LNCaP clone FGC (cell line): ENCODE measurements around the gene GNG8.

ENCODE experiments used
- DNase-seq: peaks from one replicate; pipeline ENCODE4 v3.0.0-alpha.2; 2011; ENCODE audit warnings: low read depth
- H3K4me3 ChIP-seq: 2 replicates; pipeline ENCODE4 v1.5.1; 2011; ENCODE audit warnings: mild to moderate bottlenecking, low read depth, low read length, control low read depth
- TF ChIP-seq, protein P1 (sequence below): IDR thresholded peaks from 2 replicates; pipeline ENCODE4 v1.5.1; 2012; ENCODE audit warnings: mild to moderate bottlenecking; ENCODE audit not compliant: control insufficient read depth, insufficient read depth; ENCODE audit errors: extremely low read depth

GNG8 gene

DNA sequence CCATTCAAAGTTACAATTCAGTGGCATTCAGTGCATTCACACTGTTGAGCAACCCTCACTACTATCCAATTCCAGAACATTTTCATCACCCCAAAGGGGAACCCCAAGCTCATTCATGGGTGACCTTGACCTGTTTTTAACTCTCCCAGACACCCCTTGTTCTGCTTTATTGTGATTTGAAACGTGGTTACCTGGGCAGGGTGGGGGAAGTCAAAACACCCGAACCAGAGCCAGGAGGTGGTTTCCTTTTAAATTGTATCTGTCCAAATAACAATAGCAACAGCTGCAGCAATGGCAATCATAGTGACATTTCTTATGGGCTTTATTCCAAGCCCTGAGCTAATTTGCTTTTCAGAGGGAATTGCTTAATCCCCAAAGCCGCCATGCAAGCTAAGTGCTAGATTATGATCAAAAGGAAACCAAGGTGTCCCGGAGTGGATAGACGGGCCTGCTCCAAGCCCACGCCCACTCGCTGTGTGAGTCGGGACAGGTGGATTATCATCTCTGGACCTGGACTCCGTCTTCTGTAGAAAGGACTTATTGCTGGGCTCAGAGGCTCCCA lies 17.3 kb downstream of the GNG8 start:
- peak; percentile 35 for DNase-seq
- TF ChIP-seq, protein P1, sequence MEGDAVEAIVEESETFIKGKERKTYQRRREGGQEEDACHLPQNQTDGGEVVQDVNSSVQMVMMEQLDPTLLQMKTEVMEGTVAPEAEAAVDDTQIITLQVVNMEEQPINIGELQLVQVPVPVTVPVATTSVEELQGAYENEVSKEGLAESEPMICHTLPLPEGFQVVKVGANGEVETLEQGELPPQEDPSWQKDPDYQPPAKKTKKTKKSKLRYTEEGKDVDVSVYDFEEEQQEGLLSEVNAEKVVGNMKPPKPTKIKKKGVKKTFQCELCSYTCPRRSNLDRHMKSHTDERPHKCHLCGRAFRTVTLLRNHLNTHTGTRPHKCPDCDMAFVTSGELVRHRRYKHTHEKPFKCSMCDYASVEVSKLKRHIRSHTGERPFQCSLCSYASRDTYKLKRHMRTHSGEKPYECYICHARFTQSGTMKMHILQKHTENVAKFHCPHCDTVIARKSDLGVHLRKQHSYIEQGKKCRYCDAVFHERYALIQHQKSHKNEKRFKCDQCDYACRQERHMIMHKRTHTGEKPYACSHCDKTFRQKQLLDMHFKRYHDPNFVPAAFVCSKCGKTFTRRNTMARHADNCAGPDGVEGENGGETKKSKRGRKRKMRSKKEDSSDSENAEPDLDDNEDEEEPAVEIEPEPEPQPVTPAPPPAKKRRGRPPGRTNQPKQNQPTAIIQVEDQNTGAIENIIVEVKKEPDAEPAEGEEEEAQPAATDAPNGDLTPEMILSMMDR: no peak
- no peak overlapping the region for H3K4me3 ChIP-seq

DNA sequence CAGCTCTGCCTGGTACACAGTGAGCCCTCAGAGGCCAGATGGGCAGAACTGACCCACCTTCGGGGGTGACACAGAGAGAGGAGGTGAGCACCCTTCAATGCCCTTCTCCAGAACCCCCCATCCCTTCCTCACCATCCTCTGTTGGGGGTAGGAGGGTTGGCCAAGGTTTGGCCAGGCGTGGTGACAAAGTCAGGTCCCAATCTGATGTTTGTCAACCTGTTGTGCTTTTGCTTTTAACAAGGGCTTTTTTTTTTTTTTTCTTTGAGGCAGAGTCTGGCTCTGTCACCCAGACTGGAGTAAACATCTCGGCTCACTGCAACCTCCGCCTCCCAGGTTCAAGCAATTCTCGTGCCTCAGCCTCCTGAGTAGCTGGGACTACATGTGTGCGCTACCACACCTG lies 18.4 kb downstream of the GNG8 start:
- no peak overlapping the region for H3K4me3 ChIP-seq
- TF ChIP-seq, protein P1: no peak
- no peak for DNase-seq

DNA sequence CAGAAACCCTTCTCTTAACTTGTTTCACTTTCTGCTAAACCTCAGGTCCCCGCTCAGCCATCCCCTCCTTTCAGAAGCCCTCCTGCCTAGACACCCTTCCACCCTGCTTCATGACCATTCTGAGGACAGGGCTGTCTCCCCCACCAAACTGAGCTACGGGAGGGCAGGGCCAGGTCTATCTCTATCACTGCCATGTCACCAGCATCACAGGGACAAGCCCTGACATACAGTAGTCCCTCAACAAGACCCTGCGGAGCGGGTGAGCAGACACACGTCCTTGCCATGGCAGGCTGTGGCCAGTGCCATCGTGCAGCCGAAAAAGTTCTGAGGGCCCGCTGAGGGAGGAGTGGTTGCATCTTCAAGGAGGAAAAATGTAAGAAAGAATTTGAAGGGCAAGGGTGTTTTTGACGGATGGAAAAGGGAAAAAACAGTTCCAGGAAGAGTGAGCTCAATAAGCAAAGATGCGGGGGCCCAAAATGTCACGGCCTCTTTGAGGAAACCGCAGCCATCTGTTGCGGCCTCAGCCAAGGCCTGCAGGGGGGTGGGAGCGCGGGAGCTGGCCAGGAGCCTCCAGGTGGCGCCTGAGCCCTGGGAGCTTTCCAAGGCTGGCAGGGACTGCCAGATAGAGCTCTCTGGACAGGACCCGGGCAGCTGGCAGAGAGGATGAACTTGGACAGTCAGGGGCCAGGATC lies 19.2 kb downstream of the GNG8 start:
- H3K4me3 ChIP-seq: no peak overlapping the region
- TF ChIP-seq, protein P1: peak; percentile 43; the same call in 1 of the 2 replicates
- DNase-seq: peak; percentile 27

DNA sequence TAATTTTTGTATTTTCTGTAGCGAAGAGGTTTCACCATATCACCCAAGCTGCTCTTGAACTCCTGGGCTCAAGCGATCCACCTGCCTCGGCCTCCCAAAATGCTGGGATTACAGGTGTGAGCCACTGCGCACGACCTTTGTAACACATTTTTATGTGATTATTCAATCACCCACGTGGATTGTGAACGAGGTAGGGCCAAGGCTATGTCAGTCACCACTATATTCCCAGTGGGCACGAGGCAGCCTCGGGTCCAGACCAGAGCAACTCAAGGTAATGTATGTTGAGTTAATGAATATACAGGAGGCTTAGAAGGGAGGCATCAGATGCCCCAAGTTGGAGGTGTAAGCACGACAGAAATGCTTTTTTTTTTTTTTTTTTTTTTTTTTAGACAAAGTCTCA lies 20.0 kb downstream of the GNG8 start:
- DNase-seq: no peak
- TF ChIP-seq, protein P1: no peak
- H3K4me3 ChIP-seq: no peak overlapping the region

DNA sequence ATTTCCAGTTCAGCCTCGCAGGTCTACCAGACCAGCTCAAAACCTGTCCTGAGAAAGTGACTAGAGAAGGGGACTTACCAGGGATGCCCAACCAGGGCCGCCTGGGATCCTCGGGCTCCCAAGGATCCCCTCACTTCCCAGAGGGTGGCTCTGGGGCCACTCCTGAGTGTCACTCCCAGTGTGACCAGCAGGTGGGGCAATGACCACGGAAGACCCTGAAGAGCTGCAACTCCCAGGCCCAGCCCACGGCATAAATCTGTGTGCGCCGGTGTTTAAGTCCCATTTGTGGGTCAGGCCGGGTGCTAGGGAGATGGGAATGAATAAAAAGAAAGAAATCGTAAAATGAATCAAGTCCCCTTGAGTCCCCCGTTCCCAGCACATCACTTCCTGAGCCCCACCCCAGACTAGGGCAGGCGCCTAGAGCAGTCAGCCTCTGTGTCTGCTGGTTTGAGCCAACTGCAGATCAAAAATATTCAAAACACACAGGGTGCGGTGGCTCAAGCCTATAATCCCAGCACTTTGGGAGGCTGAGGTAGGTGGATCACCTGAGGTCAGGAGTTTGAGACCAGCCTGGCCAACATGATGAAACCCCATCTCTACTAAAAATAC lies 21.8 kb downstream of the GNG8 start:
- H3K4me3 ChIP-seq: no peak overlapping the region
- TF ChIP-seq, protein P1: peak; percentile 63
- DNase-seq: no peak

DNA sequence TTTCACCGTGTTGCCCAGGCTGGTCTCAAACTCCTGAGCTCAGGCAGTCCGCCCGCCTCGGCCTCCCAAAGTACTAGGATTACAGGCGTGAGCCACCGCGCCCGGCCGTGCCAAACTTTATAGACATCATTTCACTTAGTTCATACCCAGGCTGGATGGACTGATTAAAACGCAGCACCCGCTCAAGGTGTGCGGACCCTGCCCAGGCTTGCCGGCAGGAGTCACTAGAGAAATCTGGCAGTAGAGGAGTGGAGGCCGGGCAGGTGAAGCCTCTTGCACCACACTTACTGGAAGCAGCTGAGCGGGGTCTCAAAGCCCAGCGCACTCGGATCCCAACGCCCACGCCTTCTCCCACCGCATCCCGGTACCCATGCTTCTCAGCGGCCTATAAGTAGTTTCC lies 22.5 kb downstream of the GNG8 start:
- DNase-seq: no peak

More for the DNA sequence above, 22.5 kb downstream of the GNG8 start:
- TF ChIP-seq, protein P1: no peak
- H3K4me3 ChIP-seq: no peak overlapping the region
